Ovary (tissue), 3 donors: Measurements from ENCODE around the gene CLIP2.

Experiments
- CTCF ChIP-seq, 3 donors: fragments of 450-650 bp in 2 of 3; fragments of 200-600 bp in 1 of 3; IDR thresholded peaks; one replicate each; pipeline versions ENCODE4 v1.5.1 to v1.8.0; 2016 to 2022; ENCODE audit warnings: antibody characterized with exemption in 3 of 3, mild to moderate bottlenecking in 1 of 3
- POLR2A ChIP-seq: fragments of 450-650 bp; IDR thresholded peaks from one replicate; pipeline ENCODE4 v1.6.1; 2017; ENCODE audit warnings: antibody characterized with exemption, mild to moderate bottlenecking, moderate library complexity
- donor health status: DM: no; HTN: no; CAD: no.

DNA sequence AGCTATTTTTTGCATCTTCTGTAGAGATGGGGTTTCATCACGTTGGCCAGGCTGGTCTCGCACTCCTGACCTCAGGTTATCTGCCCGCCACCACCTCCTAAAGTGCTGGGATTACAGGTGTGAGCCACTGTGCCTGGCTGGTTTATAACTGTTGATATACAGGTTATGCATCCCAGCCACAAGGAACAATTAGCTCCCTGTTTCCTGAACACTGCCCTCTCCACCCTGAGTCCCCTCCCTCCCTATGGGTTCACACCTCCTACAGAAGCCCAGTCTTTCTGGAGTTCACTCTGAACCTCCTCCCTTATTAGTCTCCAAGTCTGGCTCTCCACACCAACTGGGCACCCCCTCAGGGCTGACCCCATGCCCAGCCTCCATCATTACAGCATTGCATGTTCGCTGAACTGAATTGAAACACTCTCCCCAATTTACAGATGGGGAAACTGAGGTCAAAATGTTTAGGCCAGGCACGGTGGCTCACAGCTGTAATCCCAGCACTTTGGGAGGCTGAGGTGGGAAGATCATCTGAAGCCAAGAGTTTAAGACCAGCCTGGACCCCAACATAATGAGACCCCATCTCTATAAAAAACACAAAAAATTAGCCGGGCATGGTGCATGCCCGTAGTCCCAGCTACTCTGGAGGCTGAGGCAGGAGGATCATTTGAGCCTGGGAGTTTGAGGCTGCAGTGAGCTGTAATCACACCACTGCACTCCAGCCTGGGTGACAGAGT is 1.7 kb upstream of the CLIP2 start:
- no peak for TF ChIP-seq CTCF (IDR thresholded peaks at IDR 0.05)
- no peak for TF ChIP-seq POLR2A
